HG03439 (cell line): Measurements from ENCODE around the gene ZNF263.

ENCODE experiments used
- ATAC-seq: cut with Tn5 transposase; IDR thresholded peaks from one replicate; pipeline ENCODE4 v1.9.1; 2021; ENCODE audit warnings: mild to moderate bottlenecking, moderate library complexity; ENCODE audit not compliant: unreplicated experiment

Gene ZNF263

DNA sequence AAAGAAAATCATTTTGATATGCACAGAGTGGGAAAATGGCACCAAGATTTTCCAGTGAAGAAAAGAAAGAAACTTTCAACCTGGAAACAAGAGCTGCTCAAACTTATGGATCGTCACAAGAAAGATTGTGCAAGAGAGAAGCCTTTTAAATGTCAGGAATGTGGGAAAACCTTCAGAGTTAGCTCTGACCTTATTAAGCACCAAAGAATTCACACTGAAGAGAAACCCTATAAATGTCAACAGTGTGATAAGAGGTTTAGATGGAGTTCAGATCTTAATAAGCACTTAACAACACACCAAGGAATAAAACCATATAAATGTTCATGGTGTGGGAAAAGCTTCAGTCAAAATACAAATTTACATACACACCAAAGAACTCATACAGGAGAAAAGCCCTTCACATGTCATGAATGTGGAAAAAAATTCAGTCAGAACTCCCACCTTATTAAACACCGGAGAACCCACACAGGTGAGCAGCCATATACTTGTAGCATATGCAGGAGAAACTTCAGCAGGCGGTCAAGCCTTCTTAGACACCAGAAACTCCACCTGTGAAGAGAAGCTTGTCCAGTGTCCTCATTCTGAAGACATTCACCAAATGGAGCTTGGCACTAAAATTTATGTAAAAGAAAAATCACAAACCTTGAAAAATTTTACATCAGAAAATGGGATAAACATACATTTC, 34.2 kb downstream of the ZNF263 start:
- no peak for ATAC-seq

DNA sequence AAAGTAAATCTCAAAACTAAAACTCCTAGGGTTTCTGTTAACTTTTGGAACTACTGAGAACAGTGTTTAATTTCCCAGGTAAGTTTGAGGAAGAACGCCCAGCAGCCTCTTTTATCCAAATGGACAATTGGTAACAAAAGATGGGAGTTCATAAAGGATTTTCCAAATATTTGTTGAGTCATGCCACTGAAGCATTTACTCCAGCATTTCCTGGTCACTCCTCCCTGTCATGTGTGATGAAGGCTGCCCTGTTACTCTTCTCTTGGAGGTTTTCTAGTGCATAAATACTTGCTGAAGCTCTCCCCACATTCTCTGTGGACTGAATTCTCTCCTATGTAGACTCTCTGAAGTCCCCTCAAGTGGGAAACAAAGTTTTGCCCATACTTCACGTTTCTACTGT, 38.5 kb downstream of the ZNF263 start:
- no peak for ATAC-seq

DNA sequence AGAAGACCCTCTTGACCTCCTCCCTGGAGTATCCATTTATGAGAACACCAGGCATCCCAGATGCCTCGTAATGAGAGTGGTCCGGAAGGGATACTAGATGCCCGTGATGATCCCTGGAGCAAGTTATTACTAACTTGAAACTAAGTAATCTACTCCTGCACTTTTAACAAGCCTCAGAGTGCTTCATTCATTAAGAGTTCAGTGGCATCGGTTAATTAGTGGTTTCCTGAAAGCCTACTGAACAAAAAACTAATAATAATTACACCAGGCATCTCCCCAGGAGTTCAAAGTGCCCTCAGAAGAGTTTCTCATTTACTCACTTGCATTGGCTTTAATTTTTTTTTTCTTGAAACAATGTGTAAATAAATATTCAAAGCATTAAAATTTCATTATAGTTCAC, 44.2 kb downstream of the ZNF263 start:
- no peak for ATAC-seq

DNA sequence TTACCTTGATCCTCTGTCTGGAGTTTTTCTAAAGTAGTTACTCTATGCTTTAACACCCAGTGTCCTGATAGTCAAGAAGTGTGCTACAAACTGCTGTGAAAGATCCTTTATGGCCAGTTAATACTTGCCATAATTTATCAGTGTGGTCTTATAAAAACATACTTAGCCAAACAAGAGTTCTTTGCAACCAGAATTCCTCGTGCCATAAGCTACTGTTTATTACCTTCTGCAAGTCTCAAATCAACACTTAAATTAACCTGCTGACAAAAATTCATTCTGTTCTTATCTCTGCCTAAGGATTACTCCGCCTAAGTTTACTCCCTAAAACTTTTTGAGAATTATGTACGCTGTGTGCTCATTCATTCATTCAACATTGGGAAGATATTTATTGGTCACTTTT, 44.8 kb downstream of the ZNF263 start:
- ATAC-seq: no peak

DNA sequence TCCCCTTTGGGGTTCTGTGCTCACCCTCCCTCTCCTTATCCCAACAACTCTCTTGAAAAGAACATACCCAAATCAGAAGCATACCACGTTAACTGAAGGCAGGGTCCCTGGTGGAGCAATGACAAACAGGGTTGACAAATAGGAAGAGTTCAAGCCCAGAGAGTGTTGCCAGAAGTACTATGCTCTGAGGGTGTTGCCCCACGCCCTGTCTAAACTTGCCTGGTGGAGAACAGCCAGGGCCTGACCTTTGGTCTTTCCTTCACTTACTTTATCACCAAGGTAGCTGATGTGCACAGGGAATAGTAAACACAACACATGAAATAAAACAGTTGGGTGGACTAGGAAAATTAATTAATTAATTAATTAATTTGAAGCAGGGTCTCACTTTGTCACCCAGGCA, 45.4 kb downstream of the ZNF263 start:
- no peak for ATAC-seq
